ENCODE measurements around the gene IER3. TPM values are rescaled to one million over a fixed set of nuclear protein-coding genes. Genes with fewer than 3 reads are reported as not detected.
"Not testable (repeated sequence)": the region's sequence is repeated elsewhere in the genome, so short reads cannot be mapped to it uniquely, and the experiment has no call there.

The IER3 gene
- total RNA-seq, 1 donor from 2014 or later: 512 TPM

DNA sequence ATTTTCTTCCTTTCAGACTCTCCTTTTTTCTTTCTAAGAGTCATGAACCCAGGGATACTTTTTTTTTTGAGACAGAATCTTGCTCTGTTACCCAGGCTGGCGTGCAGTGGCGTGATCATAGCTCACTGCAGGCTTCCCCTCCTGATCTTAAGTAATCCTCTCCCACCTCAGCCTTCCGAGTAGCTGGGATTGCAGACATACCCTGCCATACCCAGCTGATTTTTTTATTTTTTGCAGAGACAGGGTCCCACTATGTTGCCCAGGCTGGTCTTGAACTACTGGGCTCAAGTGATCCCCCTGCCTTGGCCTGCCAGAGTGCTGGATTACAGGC is 32.8 kb upstream of the IER3 start:
- Mint-ChIP-seq H3K4me3 (peak overlapping the region; percentile 12), H3K4me1 (peaks cover 74% of the 10 kb centered on the region), H3K27me3 (no peaks in the 10 kb centered on the region), H3K36me3 (ENCODE audit: low read depth) (peaks cover 2% of the 10 kb centered on the region), H3K9me3 (no peaks in the 10 kb centered on the region), H3K27ac (peak overlapping the region; percentile 66)
- DNase-seq: no peak
- intact Hi-C loops (cut with micrococcal nuclease): no loop called here

- no peaks in the 10 kb centered on the region for H3K27me3 Mint-ChIP-seq
- H3K4me1 Mint-ChIP-seq: peaks cover 71% of the 10 kb centered on the region
- DNase-seq: no peak
- H3K27ac Mint-ChIP-seq: peak overlapping the region; percentile 66
- H3K9me3 Mint-ChIP-seq: no peaks in the 10 kb centered on the region
- intact Hi-C loops (cut with micrococcal nuclease): no loop called here
- no peak overlapping the region for H3K4me3 Mint-ChIP-seq
- peaks cover 2% of the 10 kb centered on the region for H3K36me3 Mint-ChIP-seq (ENCODE audit: low read depth)
Observed at GRCh38 chr6:30776390-30777154, 32.2 kb upstream of the IER3 start.

GRCh38 chr6:30775104-30775503 is 30.8 kb upstream of the IER3 start:
- Mint-ChIP-seq H3K9me3 (peaks cover 5% of the 10 kb centered on the region), H3K27ac (peak overlapping the region; percentile 52), H3K4me1 (peaks cover 71% of the 10 kb centered on the region), H3K4me3 (no peak overlapping the region), H3K36me3 (ENCODE audit: low read depth) (peaks cover 5% of the 10 kb centered on the region), H3K27me3 (no peaks in the 10 kb centered on the region)
- no peak for DNase-seq
- intact Hi-C loops (cut with micrococcal nuclease): no loop called here

- peaks cover 71% of the 10 kb centered on the region for H3K4me1 Mint-ChIP-seq
- DNase-seq: no peak
- intact Hi-C loops (cut with micrococcal nuclease): no loop called here
Observed at GRCh38 chr6:30774701-30775100, 30.4 kb upstream of the IER3 start.

GRCh38 chr6:30770592-30770991 is 26.2 kb upstream of the IER3 start:
- H3K36me3 Mint-ChIP-seq (ENCODE audit: low read depth): peaks cover 11% of the 10 kb centered on the region
- H3K27ac Mint-ChIP-seq: peak overlapping the region; percentile 97
- peak overlapping the region; percentile 33 for H3K4me3 Mint-ChIP-seq
- peaks cover 8% of the 10 kb centered on the region for H3K9me3 Mint-ChIP-seq
- peaks cover 2% of the 10 kb centered on the region for H3K27me3 Mint-ChIP-seq
- H3K4me1 Mint-ChIP-seq: peaks cover 74% of the 10 kb centered on the region
- DNase-seq: no peak
- intact Hi-C loops (cut with micrococcal nuclease): no loop called here

More at GRCh38 chr6:30774701-30775100, 30.4 kb upstream of the IER3 start:
- H3K9me3 Mint-ChIP-seq: peaks cover 5% of the 10 kb centered on the region
- H3K27ac Mint-ChIP-seq: peak overlapping the region; percentile 34
- H3K4me3 Mint-ChIP-seq: no peak overlapping the region
- H3K36me3 Mint-ChIP-seq (ENCODE audit: low read depth): peaks cover 5% of the 10 kb centered on the region
- no peaks in the 10 kb centered on the region for H3K27me3 Mint-ChIP-seq

DNA sequence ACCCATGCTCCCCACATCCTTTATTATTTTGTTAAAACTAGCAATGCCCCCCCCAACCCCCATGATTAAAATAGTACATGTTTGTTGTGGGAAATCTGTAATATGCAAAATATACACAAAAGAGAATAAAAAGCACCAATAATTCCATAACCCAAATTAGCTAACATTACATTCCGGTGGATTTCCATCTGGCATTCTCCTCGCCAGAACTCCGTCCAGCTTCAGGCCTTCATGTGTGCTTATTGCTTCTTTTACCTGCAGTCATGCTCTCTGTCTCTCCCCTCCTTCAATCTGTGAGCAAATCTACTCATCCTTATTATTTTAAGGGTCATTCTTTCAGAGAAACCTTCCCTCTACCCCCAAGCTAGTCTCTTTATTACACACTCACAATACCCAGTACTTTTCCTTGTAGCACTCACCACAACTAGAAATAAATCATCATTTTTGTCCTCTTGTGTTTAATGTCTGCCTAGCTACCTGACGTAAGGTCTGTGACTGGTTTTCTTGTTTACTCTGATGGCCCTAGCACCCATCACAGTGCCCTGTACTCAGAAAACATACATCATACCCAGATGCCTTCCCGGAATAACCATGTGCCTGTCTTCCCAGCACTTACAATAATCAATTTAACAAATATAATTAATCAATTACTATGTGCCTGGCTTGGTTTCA is 25.6 kb upstream of the IER3 start:
- DNase-seq: no peak
- H3K36me3 Mint-ChIP-seq (ENCODE audit: low read depth): peaks cover 11% of the 10 kb centered on the region
- intact Hi-C loops (cut with micrococcal nuclease): loop anchor here (1.0 kb wide), 5 partner anchors 18 to 88 kb away; partner anchors contain the start of gene FLOT1

GRCh38 chr6:30769088-30769852 is 24.9 kb upstream of the IER3 start:
- intact Hi-C loops (cut with micrococcal nuclease): loop anchor here (1.0 kb wide), 5 partner anchors 19 to 87 kb away; partner anchors contain the start of gene FLOT1
- peaks cover 11% of the 10 kb centered on the region for H3K36me3 Mint-ChIP-seq (ENCODE audit: low read depth)
- peaks cover 8% of the 10 kb centered on the region for H3K9me3 Mint-ChIP-seq
- peaks cover 2% of the 10 kb centered on the region for H3K27me3 Mint-ChIP-seq
- peak overlapping the region; percentile 97 for H3K27ac Mint-ChIP-seq
- H3K4me1 Mint-ChIP-seq: peaks cover 75% of the 10 kb centered on the region
- peak overlapping the region; percentile 76 for H3K4me3 Mint-ChIP-seq
- DNase-seq: peak; percentile 91

More for the DNA sequence above, 25.6 kb upstream of the IER3 start:
- H3K27me3 Mint-ChIP-seq: peaks cover 2% of the 10 kb centered on the region
- H3K4me3 Mint-ChIP-seq: peak overlapping the region; percentile 76
- peak overlapping the region; percentile 97 for H3K27ac Mint-ChIP-seq
- H3K9me3 Mint-ChIP-seq: peaks cover 8% of the 10 kb centered on the region
- H3K4me1 Mint-ChIP-seq: peaks cover 71% of the 10 kb centered on the region

DNA sequence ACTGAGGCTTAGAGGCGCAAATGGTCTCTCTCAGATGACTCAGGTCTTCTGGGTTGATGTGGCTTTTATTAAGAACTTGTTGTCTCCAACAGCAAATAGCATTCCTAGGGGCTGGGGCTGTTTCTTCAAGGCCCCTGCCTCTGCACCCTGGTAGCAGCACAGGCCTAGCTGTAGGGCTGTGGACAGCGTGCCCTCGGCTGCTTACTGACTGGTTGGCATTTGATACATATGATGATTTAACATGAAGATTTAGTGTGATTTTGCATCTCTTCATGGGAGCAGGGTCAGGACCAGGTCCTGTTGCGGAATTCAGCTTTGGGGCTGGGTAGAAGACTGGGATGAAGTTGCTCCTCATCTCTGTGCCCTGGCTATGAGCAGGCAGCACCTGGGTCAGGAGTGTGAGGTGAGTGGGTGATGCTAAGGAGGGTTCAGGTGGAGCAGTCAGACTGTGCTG is 24.3 kb upstream of the IER3 start:
- peaks cover 76% of the 10 kb centered on the region for H3K4me1 Mint-ChIP-seq
- H3K36me3 Mint-ChIP-seq (ENCODE audit: low read depth): peaks cover 11% of the 10 kb centered on the region
- peak overlapping the region; percentile 76 for H3K4me3 Mint-ChIP-seq
- no peak for DNase-seq
- H3K9me3 Mint-ChIP-seq: peaks cover 8% of the 10 kb centered on the region
- H3K27me3 Mint-ChIP-seq: peaks cover 2% of the 10 kb centered on the region
- peak overlapping the region; percentile 97 for H3K27ac Mint-ChIP-seq
- intact Hi-C loops (cut with micrococcal nuclease): loop anchor here (1.0 kb wide), 5 partner anchors 20 to 86 kb away; partner anchors contain the start of gene FLOT1

DNA sequence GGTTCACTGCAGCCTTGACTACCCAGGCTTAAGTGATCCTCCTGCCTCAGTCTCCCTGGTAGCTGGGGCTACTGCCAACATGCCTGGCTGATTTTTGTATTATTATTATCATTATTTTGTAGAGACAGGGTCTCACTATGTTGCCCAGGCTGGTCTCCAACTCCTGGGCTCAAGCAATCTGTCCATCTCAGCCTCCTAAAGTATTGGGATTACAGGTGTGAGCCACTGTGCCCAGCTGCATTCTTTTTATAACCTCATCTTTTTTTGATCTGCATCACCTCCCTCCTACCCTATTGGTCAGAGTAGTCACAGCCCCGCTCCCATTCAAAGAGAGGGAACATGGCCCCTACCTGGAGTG is 23.6 kb upstream of the IER3 start:
- intact Hi-C loops (cut with micrococcal nuclease): no loop called here
- H3K36me3 Mint-ChIP-seq (ENCODE audit: low read depth): peaks cover 11% of the 10 kb centered on the region
- H3K27me3 Mint-ChIP-seq: peaks cover 2% of the 10 kb centered on the region
- peaks cover 8% of the 10 kb centered on the region for H3K9me3 Mint-ChIP-seq
- peak overlapping the region; percentile 97 for H3K27ac Mint-ChIP-seq
- peaks cover 76% of the 10 kb centered on the region for H3K4me1 Mint-ChIP-seq
- H3K4me3 Mint-ChIP-seq: peak overlapping the region; percentile 76
- DNase-seq: no peak

DNA sequence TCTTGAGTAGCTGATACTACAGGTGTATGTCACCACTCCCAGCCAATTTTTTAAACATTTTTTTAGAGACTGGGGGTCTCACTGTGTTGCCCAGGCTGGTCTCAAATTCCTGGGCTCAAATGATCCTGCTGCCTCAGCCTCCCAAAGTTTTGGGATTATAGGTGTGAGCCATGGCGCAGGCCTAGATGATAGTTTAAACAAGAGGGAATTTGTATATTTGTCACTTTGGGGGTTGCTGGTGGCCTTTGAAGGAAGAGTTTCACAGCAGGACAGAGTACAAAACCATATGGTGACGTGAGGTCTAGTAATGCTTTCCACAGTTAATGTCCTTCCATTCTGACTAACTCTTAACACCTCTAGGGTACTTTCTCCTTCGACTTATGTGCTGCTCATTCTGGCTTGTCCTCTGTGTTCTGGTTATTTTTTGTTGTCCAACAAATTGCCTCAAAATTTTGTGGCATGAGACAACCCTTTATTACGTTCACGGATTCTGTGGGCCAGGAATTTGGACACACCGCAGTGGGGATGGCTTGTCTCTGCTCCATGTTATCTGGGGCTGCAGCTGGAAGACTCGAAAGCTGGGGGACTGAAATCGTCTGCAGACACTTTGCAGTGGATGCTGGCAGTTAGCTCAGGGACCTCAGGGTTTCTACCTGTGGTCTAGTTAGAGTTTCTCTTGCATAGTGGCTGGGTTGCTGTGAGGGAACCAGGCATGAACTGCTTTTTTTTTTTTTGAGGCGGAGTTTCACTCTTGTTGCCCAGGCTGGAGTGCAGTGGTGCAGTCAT is 23.0 kb upstream of the IER3 start:
- intact Hi-C loops (cut with micrococcal nuclease): no loop called here

GRCh38 chr6:30766461-30767157 is 22.3 kb upstream of the IER3 start:
- intact Hi-C loops (cut with micrococcal nuclease): no loop called here
- peaks cover 69% of the 10 kb centered on the region for H3K4me1 Mint-ChIP-seq
- peaks cover 10% of the 10 kb centered on the region for H3K36me3 Mint-ChIP-seq (ENCODE audit: low read depth)
- peaks cover 8% of the 10 kb centered on the region for H3K9me3 Mint-ChIP-seq
- DNase-seq: no peak
- peak overlapping the region; percentile 97 for H3K27ac Mint-ChIP-seq
- peaks cover 2% of the 10 kb centered on the region for H3K27me3 Mint-ChIP-seq
- H3K4me3 Mint-ChIP-seq: peak overlapping the region; percentile 6

More for the DNA sequence above, 23.0 kb upstream of the IER3 start:
- Mint-ChIP-seq H3K4me1 (peaks cover 71% of the 10 kb centered on the region), H3K27me3 (peaks cover 2% of the 10 kb centered on the region), H3K27ac (peak overlapping the region; percentile 97), H3K4me3 (peak overlapping the region; percentile 73), H3K36me3 (ENCODE audit: low read depth) (peaks cover 11% of the 10 kb centered on the region), H3K9me3 (peaks cover 8% of the 10 kb centered on the region)
- peak; percentile 76 for DNase-seq

DNA sequence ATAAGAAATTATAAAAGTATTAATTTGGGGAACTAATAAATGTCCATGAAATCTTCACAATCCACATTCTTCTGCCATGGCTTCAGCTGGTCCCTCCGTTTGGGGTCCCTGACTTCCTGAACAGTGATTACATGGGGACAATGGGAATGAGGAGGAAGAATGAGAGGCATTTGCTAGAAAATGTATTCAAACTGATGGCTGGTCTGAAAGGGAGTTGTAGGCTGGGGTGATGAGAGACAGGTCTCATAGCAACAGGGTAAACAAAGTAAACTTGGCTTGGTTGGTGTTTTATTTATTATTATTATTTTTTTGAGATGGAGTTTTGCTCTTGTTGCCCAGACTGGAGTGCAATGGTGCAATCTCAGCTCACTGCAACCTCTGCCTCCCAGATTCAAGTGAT is 21.1 kb upstream of the IER3 start:
- intact Hi-C loops (cut with micrococcal nuclease); H3K4me3 Mint-ChIP-seq; DNase-seq; H3K9me3 Mint-ChIP-seq; H3K27me3 Mint-ChIP-seq; H3K36me3 Mint-ChIP-seq (ENCODE audit: low read depth): not testable (repeated sequence)
- H3K4me1 Mint-ChIP-seq: peaks cover 63% of the 10 kb centered on the region
- H3K27ac Mint-ChIP-seq: peak overlapping the region; percentile 22
